GM21723 (cell line): ENCODE results near the gene ZNRF1.

Experiments
- ATAC-seq: cut with Tn5 transposase; IDR thresholded peaks from one replicate; pipeline ENCODE4 v1.9.1; 2021; ENCODE audit warnings: mild to moderate bottlenecking, moderate library complexity; ENCODE audit not compliant: unreplicated experiment

The ZNRF1 gene

GRCh38 chr16:75058806-75059205 is 60.0 kb downstream of the ZNRF1 start:
- ATAC-seq = no peak

DNA sequence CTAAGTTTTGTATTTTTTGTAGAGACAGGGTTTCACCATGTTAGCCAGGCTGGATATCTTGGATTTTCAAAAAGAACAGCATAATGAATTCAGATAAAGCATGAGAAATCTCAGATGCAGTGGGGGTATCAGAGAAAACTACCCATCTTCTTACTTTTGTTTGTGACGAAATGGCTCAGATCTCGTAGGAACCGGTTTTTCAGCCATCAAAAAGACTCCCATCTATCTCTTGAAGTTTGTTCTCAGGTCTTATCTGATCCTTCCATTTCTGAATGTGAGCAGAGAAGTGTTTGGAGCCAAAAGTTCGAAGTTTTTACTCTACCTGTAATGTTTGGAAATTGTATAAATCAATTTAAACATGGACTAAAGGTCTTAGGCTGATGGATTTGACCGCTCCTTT is 60.6 kb downstream of the ZNRF1 start:
- no peak for ATAC-seq

- ATAC-seq = no peak
Measured at GRCh38 chr16:75060723-75061122, 61.9 kb downstream of the ZNRF1 start.

DNA sequence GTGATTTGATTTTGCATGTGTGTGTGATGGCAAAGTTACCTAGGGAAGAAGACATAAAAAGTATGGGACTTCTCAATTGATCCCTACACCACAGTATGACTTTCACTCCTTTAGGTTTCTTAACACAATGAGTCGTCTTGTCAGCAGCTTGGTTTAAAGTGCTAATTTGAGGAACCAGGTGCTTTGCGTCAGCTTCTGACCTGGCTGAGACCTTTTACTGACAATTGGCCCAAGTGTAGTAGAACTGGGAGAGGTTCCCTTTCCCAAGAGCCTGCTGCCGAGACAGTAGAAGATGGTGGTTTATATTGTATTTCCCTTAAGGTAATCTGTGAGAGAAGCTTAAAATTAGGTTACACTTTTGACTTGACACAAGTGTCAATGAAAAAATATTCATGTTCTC is 62.8 kb downstream of the ZNRF1 start:
- ATAC-seq = no peak

GRCh38 chr16:75062135-75062975 is 63.5 kb downstream of the ZNRF1 start:
- ATAC-seq = no peak

DNA sequence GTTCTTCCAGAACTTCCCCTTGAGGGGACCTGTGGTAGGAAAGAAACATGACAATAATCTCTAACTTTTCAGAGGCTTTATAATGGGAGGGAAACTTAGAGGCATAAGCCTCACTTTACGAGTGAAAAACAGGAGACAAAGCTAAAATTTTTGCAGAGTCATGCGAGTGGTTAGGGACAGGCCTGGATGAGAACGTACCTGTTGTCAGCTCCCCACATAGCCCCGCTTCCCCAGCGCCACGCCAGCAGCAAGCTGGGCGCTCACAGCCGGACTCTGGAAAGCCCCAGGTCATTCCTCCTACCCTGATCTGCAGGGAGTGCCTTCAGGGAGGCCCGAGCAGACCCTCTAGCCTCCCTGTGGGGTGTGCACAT is 64.1 kb downstream of the ZNRF1 start:
- ATAC-seq = no peak

GRCh38 chr16:75063549-75064088 is 64.8 kb downstream of the ZNRF1 start:
- ATAC-seq = no peak

DNA sequence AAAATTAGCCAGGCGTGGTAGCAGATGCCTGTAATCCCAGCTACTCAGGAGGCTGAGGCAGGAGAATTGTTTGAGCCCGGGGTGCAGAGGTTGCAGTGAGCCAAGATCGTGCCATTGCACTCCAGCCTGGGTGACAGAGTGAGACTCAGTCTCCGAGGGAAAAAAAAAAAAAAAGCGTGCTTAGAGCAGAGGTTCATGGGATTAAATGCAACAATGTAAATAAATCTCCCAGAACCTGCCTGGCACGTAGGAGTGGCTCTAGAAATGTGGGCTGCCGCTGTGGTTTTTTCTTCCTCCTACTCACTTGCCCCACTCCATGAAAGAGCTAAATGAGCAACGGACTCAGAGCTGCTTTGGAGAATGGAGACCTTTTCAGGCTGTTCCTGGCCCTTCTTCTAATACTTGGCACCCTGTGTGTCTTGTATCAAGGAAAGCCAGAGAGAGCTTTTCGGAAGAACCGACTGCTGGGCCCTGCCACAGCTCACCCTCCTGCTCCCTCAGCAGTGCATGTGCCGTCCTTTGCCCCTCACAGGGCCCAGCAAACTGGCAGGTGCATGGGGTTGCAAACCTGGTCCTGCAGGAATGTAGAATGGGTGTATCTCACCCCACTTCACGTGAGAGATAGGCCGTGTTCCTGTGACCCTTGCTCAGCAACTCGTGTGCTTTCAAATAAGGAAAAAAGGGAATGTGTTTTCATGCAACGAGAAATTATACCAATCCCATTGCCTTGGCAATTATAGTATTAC is 65.8 kb downstream of the ZNRF1 start:
- ATAC-seq = no peak

- no peak for ATAC-seq
Measured at GRCh38 chr16:75065149-75065505, 66.3 kb downstream of the ZNRF1 start.

- no peak for ATAC-seq
Measured at GRCh38 chr16:75065521-75066149, 66.8 kb downstream of the ZNRF1 start.

GRCh38 chr16:75066861-75067447 is 68.1 kb downstream of the ZNRF1 start:
- no peak for ATAC-seq

DNA sequence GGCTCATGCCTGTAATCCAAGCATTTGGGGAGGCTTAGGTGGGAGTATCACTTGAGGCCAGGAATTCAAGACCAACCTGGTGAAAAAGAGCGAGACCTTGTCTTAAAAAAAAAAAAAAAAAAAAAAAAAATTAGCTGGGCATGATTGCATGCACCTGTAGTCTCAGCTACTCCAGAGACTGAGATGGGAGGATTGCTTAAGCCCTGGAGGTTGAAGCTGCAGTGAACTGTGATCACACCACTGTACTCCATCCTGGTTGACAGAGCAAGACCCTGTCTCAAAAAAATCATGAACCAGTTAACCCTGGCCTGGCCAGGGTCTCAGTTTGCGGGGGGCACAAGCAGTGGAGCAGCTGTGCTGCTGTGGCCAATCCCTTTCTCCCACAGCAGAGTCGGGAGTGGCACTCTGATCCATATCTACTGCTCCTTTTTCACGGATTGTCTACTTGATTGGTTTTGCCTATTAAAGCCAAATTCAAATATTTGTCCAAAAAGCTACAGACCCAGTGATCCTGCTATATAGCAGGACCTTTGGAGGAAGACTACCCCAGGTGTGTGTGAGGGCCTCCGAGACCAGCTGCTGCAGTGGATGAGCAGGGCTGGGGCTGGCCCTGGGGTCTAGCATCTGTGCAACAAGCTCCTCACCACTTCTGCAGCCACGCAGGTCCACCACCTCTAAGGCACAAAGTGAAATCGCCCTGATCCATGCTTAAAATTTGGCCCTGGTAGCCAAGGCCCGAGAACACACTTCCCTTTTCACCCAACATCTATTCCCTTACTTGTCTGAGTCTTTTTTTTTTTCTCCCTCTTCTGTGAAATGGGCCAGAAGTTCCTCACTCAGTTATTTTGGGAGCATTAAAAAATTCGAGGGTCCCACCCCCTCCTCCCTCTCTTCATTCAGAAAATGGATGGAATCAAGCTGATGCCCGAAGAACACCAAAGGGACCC is 69.5 kb downstream of the ZNRF1 start:
- ATAC-seq = no peak

DNA sequence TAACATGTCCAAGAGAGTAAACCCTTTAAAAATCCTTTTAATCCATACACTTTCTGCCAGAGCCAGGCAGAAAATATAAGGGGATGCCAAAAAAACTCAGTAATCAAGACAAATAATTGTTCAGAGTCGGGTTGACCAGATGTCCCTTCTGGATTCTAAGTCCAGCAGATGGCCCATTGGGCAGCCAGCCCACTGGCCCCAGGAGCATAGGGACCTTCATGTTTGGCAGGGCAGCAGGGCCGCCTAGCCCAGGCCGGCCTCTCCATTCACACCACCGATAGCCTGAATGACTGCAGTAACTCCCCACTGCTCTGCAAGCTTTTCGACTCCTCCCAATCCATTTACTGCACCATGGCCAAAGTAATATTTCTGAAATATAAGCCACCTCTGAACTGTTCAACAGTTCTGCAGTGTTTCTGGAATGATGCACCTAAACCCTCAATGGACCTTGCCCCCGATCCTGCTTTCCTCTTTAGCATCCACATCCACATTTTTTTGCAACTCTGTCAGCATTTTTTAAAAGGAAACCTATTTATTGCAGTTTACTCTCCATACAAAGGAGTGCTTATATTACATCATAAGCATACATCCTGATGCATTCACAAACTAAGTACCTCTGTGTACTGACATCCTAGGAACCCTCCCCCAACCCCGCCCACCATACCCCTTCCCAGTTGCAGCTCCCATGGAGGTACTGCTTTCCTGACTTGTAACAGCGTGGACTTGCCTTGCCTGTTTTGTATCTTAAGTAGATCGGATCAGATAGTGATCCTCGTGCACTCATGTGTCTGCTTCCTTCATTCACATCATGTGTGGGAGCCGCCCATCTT is 71.4 kb downstream of the ZNRF1 start:
- no peak for ATAC-seq

DNA sequence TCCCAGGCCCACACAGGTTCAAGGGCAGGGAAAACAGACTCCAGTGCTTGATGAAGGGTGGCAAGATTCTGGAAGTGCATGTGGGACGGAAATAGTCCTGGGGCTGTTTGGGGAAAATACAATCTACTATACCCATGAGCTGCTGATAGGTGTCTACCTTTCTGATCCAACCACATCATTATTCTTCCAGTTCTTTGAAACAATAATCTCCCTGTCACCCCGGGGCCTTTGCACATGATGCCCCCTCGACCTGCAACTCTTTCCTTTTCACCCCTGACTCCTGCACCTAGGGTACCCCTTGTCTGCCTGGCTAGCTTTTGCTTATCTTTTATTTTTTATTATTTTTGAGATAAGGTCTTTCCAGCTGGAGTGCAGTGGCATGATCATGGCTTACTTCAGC is 72.8 kb downstream of the ZNRF1 start:
- no peak for ATAC-seq

GRCh38 chr16:75072239-75072947 is 73.6 kb downstream of the ZNRF1 start:
- ATAC-seq = no peak

- no peak for ATAC-seq
Measured at GRCh38 chr16:75073545-75074303, 74.9 kb downstream of the ZNRF1 start.

DNA sequence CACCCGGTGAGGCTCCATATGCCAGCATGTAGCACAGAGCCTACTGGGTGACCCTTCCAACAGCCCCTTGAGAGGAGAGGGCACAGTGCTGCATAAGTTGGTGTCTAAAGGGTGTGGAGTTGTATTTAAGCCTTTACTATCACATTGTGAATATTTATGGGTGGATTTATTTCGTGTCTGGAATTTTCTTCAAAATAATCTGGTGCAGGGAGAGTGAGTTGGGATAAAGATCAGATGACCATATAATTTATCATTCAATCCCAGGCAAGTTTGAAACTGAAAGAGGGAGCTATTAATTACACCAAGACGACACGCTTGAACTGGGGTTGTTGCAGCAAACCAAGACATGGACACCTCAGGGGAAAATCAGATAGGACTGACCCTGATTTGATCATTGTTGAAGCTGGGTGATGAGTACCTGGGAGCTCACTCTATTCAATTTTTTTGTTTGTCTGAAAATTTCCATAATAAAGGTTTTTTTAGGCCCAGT is 75.5 kb downstream of the ZNRF1 start:
- ATAC-seq = no peak
